Panc1 (cell line): Measurements from ENCODE around the gene CHST12. TPM values are rescaled to one million over a fixed set of nuclear protein-coding genes. Genes with fewer than 3 reads are reported as not detected.
"Not testable (repeated sequence)": the region's sequence is repeated elsewhere in the genome, so short reads cannot be mapped to it uniquely, and the experiment has no call there.

Source experiments
- ATAC-seq: fragments of 200-7000 bp; cut with Tn5 transposase; 2 replicates; pipeline ENCODE4 v1.9.1; 2020; ENCODE audit warnings: mild to moderate bottlenecking, moderate library complexity
- BruUV-seq: library from RNA; stranded (reverse); fragments of 400-500 nt; replicated peaks from 2 replicates; lab custom pipeline; 2021; lab: Mats Ljungman, UMichigan
- CTCF ChIA-PET: fragments of 300-600 bp; sonication (Branson Sonifier 250); formaldehyde crosslinking; loops from one replicate; lab custom pipeline; 2022; ENCODE audit warnings: antibody characterized with exemption; lab: Charles Lee
- POLR2A ChIA-PET: fragments of 300-600 bp; sonication (Branson Sonifier 250); formaldehyde crosslinking; loops from one replicate; lab custom pipeline; 2022; ENCODE audit warnings: antibody characterized with exemption; lab: Charles Lee
- DNase-seq: peaks from one replicate; pipeline ENCODE4 v3.0.0-alpha.2; 2010; ENCODE audit warnings: low read depth, low spot score
- H3K27ac ChIP-seq: 2 replicates; pipeline ENCODE4 v1.5.1; 2011; ENCODE audit warnings: mild to moderate bottlenecking, low read length, inconsistent platforms
- H3K27me3 ChIP-seq: fragments of 200-500 bp; sonication (Bioruptor generic); 2 replicates; pipeline ENCODE4 v1.6.0; 2014; ENCODE audit warnings: low read length, inconsistent platforms; ENCODE audit not compliant: control insufficient read depth, insufficient read depth
- H3K36me3 ChIP-seq: fragments of 200-500 bp; sonication (Bioruptor generic); 2 replicates; pipeline ENCODE4 v1.5.1; 2014; ENCODE audit warnings: inconsistent platforms, mild to moderate bottlenecking, low read length, moderate library complexity; ENCODE audit not compliant: control insufficient read depth, insufficient read depth
- H3K4me1 ChIP-seq: 2 replicates; pipeline ENCODE4 v1.5.1; 2011; ENCODE audit warnings: inconsistent platforms, mild to moderate bottlenecking, low read length, moderate library complexity; ENCODE audit not compliant: control insufficient read depth, insufficient read depth
- H3K4me3 ChIP-seq, 2 experiments: 2 replicates each; pipeline ENCODE4 v1.5.1; 2011 to 2012; ENCODE audit warnings: low read depth in 2 of 2, low read length in 2 of 2, mild to moderate bottlenecking in 2 of 2, inconsistent platforms in 1 of 2, moderate library complexity in 1 of 2
- H3K9me3 ChIP-seq: fragments of 200-500 bp; sonication (Bioruptor generic); 2 replicates; pipeline ENCODE4 v1.5.1; 2014; ENCODE audit warnings: low read depth, mild to moderate bottlenecking, inconsistent platforms, low read length, moderate library complexity; ENCODE audit not compliant: control insufficient read depth, insufficient read depth
- POLR2AphosphoS5 ChIP-seq: IDR thresholded peaks from 2 replicates; pipeline ENCODE4 v1.6.1; 2012; ENCODE audit warnings: mild to moderate bottlenecking, low read depth, low read length, moderate library complexity
- SIN3A ChIP-seq: IDR thresholded peaks from 2 replicates; pipeline ENCODE4 v1.6.1; 2012; ENCODE audit warnings: low read depth, mild to moderate bottlenecking, low read length, moderate library complexity, borderline replicate concordance; ENCODE audit not compliant: insufficient read depth
- TCF7L2 ChIP-seq: IDR thresholded peaks from 2 replicates; pipeline ENCODE4 v1.6.1; 2011; ENCODE audit warnings: mild to moderate bottlenecking, low read depth, low read length, inconsistent platforms
- in situ Hi-C: cut with HindIII; loops from 2 replicates; pipeline ENCODE4 v1.10.0; 2016; ENCODE audit warnings: low sequenced_read_pairs, low pct_unique_long_range_greater_than_20kb
- intact Hi-C: fragments of 100-400 bp; cut with micrococcal nuclease; formaldehyde crosslinking; loops from one replicate; pipeline ENCODE4 v1.10.0; 2022; ENCODE audit not compliant: unreplicated experiment
- total RNA-seq: library from RNA; stranded (reverse); gene quantifications from one replicate; pipeline ENCODE4 v1.2.1, GENCODE V29; 2021; ENCODE audit not compliant: unreplicated experiment
- TF ChIP-seq, protein P1 (sequence below): fragments of 450-650 bp; IDR thresholded peaks from 2 replicates; pipeline ENCODE4 v1.5.1; 2017; ENCODE audit warnings: mild to moderate bottlenecking
- TF ChIP-seq, protein P2 (sequence below), 2 experiments: IDR thresholded peaks; 2 replicates each; pipeline ENCODE4 v1.6.1; 2011 to 2012; ENCODE audit warnings: low read depth in 2 of 2, control low read depth in 1 of 2, low read length in 1 of 2, mild to moderate bottlenecking in 1 of 2, moderate library complexity in 1 of 2; ENCODE audit not compliant: insufficient read depth in 1 of 2

CHST12 gene
- total RNA-seq, 1 experiment from 2014 or later, result 48.3 TPM

DNA sequence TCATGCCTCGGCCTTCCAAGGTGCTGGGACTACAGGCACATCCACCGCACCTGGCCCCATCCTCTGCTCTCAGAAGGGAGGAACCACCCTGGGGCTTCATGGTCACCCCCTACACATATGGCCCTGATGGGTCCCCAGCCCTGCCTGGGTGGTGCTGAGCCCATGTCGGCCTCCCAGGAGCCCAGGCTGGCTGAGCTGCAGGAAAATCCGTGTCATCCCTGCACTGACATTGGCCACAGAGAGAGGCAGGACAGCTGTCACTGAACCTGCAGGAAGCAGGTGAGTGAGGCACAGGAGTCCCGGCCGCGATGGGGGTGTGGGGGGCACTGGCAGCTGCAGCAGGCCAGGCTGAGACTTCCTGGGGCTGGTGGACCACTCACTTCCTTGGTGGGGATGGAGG lies 64.8 kb downstream of the CHST12 start:
- CTCF ChIA-PET, result interaction anchor here (0.5 to 3.0 kb wide), 18 partner anchors 8 to 383 kb away, joined by 3 to 52 read pairs (median 4); no protein-coding TSS in a partner anchor
- no peak overlapping the region for H3K4me3 ChIP-seq
- ATAC-seq (no peak; the same call in 1 of the 2 replicates), DNase-seq (no peak)
- no peak overlapping the region for H3K27ac ChIP-seq
- H3K9me3 ChIP-seq, result no peaks in the 10 kb centered on the region
- no peak for TF ChIP-seq TCF7L2
- TF ChIP-seq SIN3A, result no peak
- TF ChIP-seq POLR2AphosphoS5, result no peak
- TF ChIP-seq, protein P1, sequence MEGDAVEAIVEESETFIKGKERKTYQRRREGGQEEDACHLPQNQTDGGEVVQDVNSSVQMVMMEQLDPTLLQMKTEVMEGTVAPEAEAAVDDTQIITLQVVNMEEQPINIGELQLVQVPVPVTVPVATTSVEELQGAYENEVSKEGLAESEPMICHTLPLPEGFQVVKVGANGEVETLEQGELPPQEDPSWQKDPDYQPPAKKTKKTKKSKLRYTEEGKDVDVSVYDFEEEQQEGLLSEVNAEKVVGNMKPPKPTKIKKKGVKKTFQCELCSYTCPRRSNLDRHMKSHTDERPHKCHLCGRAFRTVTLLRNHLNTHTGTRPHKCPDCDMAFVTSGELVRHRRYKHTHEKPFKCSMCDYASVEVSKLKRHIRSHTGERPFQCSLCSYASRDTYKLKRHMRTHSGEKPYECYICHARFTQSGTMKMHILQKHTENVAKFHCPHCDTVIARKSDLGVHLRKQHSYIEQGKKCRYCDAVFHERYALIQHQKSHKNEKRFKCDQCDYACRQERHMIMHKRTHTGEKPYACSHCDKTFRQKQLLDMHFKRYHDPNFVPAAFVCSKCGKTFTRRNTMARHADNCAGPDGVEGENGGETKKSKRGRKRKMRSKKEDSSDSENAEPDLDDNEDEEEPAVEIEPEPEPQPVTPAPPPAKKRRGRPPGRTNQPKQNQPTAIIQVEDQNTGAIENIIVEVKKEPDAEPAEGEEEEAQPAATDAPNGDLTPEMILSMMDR, result no peak
- TF ChIP-seq, protein P2, sequence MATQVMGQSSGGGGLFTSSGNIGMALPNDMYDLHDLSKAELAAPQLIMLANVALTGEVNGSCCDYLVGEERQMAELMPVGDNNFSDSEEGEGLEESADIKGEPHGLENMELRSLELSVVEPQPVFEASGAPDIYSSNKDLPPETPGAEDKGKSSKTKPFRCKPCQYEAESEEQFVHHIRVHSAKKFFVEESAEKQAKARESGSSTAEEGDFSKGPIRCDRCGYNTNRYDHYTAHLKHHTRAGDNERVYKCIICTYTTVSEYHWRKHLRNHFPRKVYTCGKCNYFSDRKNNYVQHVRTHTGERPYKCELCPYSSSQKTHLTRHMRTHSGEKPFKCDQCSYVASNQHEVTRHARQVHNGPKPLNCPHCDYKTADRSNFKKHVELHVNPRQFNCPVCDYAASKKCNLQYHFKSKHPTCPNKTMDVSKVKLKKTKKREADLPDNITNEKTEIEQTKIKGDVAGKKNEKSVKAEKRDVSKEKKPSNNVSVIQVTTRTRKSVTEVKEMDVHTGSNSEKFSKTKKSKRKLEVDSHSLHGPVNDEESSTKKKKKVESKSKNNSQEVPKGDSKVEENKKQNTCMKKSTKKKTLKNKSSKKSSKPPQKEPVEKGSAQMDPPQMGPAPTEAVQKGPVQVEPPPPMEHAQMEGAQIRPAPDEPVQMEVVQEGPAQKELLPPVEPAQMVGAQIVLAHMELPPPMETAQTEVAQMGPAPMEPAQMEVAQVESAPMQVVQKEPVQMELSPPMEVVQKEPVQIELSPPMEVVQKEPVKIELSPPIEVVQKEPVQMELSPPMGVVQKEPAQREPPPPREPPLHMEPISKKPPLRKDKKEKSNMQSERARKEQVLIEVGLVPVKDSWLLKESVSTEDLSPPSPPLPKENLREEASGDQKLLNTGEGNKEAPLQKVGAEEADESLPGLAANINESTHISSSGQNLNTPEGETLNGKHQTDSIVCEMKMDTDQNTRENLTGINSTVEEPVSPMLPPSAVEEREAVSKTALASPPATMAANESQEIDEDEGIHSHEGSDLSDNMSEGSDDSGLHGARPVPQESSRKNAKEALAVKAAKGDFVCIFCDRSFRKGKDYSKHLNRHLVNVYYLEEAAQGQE (IDR thresholded peaks at IDR 0.05; ENCODE audit: insufficient read depth in 1 of 2, low read depth in 2 of 2, low read length in 1 of 2), result no peak
- peaks cover 7% of the 10 kb centered on the region; the same call in 1 of the 2 replicates for H3K4me1 ChIP-seq
- in situ Hi-C loops, result no loop called here
- intact Hi-C loops, result no loop called here
- H3K36me3 ChIP-seq, result no peaks in the 10 kb centered on the region
- POLR2A ChIA-PET, result interaction anchor here (0.5 kb wide), 1 partner anchor 136 kb away, joined by 3 read pairs; no protein-coding TSS in a partner anchor
- H3K27me3 ChIP-seq, result no peaks in the 10 kb centered on the region
- no TSS peak for BruUV-seq

DNA sequence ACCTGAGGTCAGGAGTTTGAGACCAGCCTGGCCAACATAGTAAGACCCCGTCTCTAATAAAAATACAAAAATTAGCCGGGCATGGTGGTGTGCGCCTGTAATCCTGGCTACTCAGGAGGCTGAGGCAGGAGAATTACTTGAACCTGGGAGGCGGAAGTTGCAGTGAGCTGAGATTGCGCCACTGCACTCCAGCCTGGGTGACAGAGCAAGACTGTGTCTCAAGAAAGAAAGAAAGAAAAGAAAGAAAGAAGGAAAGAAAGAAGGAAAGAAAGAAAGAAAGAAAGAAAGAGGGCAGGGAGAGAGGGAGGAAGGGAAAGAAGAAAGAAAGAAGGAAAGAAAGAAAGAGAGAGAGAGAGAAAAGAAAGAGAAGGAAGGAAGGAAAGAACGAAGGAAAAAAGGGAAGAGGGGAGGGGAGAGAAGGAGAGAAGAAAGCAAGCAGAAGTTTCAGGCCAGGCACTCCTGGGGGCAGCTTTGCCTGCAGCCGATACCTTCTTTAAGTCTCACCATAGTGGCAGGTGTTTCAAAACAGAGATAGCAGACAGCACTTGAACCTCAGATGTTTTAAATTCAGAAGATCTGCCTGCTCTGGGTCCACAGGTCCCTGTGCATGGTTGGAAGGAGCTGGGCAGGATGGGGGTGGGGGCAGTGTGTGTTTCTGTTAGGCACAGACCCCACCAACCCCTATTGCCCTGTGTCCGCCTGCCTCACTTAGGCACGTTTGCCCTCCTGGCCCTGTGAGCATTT lies 66.2 kb downstream of the CHST12 start:
- CTCF ChIA-PET, result interaction anchor here (0.5 to 3.0 kb wide), 15 partner anchors 10 to 1439 kb away, joined by 3 to 52 read pairs (median 4); no protein-coding TSS in a partner anchor
- H3K27ac ChIP-seq, intact Hi-C loops, H3K27me3 ChIP-seq, H3K36me3 ChIP-seq, BruUV-seq, H3K4me3 ChIP-seq, DNase-seq, in situ Hi-C loops, ATAC-seq, H3K4me1 ChIP-seq, H3K9me3 ChIP-seq: not testable (repeated sequence)
- POLR2A ChIA-PET, result interaction anchor here (0.6 kb wide), 2 partner anchors 24 to 56 kb away, joined by 3 read pairs; no protein-coding TSS in a partner anchor
